Ovary (tissue), 3 donors: ENCODE results near the gene TCERG1L.

ENCODE experiments used
- CTCF ChIP-seq, 3 donors: fragments of 450-650 bp in 2 of 3; fragments of 200-600 bp in 1 of 3; IDR thresholded peaks; one replicate each; pipeline versions ENCODE4 v1.5.1 to v1.8.0; 2016 to 2022; ENCODE audit warnings: antibody characterized with exemption in 3 of 3, mild to moderate bottlenecking in 1 of 3
- POLR2A ChIP-seq: fragments of 450-650 bp; IDR thresholded peaks from one replicate; pipeline ENCODE4 v1.6.1; 2017; ENCODE audit warnings: antibody characterized with exemption, mild to moderate bottlenecking, moderate library complexity
- donor health status: DM: no; HTN: no; CAD: no.

DNA sequence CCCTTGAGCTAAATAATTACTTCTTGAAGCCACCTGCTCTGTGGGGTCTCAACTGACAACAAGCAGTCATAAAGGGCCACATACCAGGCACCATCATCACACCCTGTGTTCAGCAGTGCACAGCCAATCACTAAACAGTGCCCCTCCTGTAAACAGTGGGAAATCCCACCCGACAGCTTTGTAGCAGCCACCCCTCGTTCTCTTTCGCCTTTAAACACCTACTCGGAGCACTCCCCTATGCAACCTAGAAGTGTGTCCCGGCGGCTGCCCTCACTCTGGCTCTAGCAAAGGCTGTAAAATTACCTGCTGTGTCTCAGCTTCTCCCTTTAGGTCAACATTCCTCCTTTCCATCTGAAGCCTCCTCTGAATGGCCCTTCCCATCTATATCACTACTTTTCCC, 111.9 kb downstream of the TCERG1L start:
- TF ChIP-seq CTCF (IDR thresholded peaks at IDR 0.05) (no peak), POLR2A (no peak)
